Measurements from ENCODE around the gene TENM3. TPM values are rescaled to one million over a fixed set of nuclear protein-coding genes. Genes with fewer than 3 reads are reported as not detected.

TENM3 gene
- total RNA-seq, 1 donor from 2014 or later = 124 TPM

GRCh38 chr4:182770996-182771514 is 527.9 kb downstream of the TENM3 start:
- no peak overlapping the region for H3K4me3 Mint-ChIP-seq (ENCODE audit: unreplicated experiment)
- no peaks in the 10 kb centered on the region for H3K36me3 Mint-ChIP-seq (ENCODE audit: unreplicated experiment)
- peaks cover 2% of the 10 kb centered on the region for H3K9me3 Mint-ChIP-seq (ENCODE audit: unreplicated experiment)
- no peak overlapping the region for H3K27ac Mint-ChIP-seq (ENCODE audit: unreplicated experiment)
- TF ChIP-seq CTCF (IDR thresholded peaks at IDR 0.05; ENCODE audit: partially characterized antibody, unreplicated experiment) = no peak
- H3K4me1 Mint-ChIP-seq (ENCODE audit: low read depth, unreplicated experiment) = peaks cover 9% of the 10 kb centered on the region
- DNase-seq = no peak
- H3K27me3 Mint-ChIP-seq (ENCODE audit: unreplicated experiment) = no peaks in the 10 kb centered on the region

- no peaks in the 10 kb centered on the region for H3K27me3 Mint-ChIP-seq (ENCODE audit: unreplicated experiment)
- no peak overlapping the region for H3K4me3 Mint-ChIP-seq (ENCODE audit: unreplicated experiment)
- no peak overlapping the region for H3K27ac Mint-ChIP-seq (ENCODE audit: unreplicated experiment)
- H3K36me3 Mint-ChIP-seq (ENCODE audit: unreplicated experiment) = peaks cover 5% of the 10 kb centered on the region
- no peak for TF ChIP-seq CTCF (IDR thresholded peaks at IDR 0.05; ENCODE audit: partially characterized antibody, unreplicated experiment)
- no peak for DNase-seq
- peaks cover 2% of the 10 kb centered on the region for H3K9me3 Mint-ChIP-seq (ENCODE audit: unreplicated experiment)
- no peaks in the 10 kb centered on the region for H3K4me1 Mint-ChIP-seq (ENCODE audit: low read depth, unreplicated experiment)
Measured at GRCh38 chr4:182775075-182775474, 531.9 kb downstream of the TENM3 start.

GRCh38 chr4:182776376-182777105 is 533.3 kb downstream of the TENM3 start:
- Mint-ChIP-seq H3K27ac (ENCODE audit: unreplicated experiment) (no peak overlapping the region), H3K9me3 (ENCODE audit: unreplicated experiment) (peaks cover 2% of the 10 kb centered on the region), H3K36me3 (ENCODE audit: unreplicated experiment) (peaks cover 5% of the 10 kb centered on the region), H3K4me3 (ENCODE audit: unreplicated experiment) (no peak overlapping the region), H3K4me1 (ENCODE audit: low read depth, unreplicated experiment) (no peaks in the 10 kb centered on the region), H3K27me3 (ENCODE audit: unreplicated experiment) (no peaks in the 10 kb centered on the region)
- no peak for DNase-seq
- TF ChIP-seq CTCF (IDR thresholded peaks at IDR 0.05; ENCODE audit: partially characterized antibody, unreplicated experiment) = no peak

GRCh38 chr4:182778222-182778982 is 535.2 kb downstream of the TENM3 start:
- H3K4me1 Mint-ChIP-seq (ENCODE audit: low read depth, unreplicated experiment) = no peaks in the 10 kb centered on the region
- no peak for DNase-seq
- H3K4me3 Mint-ChIP-seq (ENCODE audit: unreplicated experiment) = no peak overlapping the region
- no peak overlapping the region for H3K27ac Mint-ChIP-seq (ENCODE audit: unreplicated experiment)
- H3K27me3 Mint-ChIP-seq (ENCODE audit: unreplicated experiment) = no peaks in the 10 kb centered on the region
- H3K36me3 Mint-ChIP-seq (ENCODE audit: unreplicated experiment) = peaks cover 5% of the 10 kb centered on the region
- H3K9me3 Mint-ChIP-seq (ENCODE audit: unreplicated experiment) = peaks cover 2% of the 10 kb centered on the region
- TF ChIP-seq CTCF (IDR thresholded peaks at IDR 0.05; ENCODE audit: partially characterized antibody, unreplicated experiment) = no peak

GRCh38 chr4:182786991-182787390 is 543.8 kb downstream of the TENM3 start:
- peaks cover 5% of the 10 kb centered on the region for H3K9me3 Mint-ChIP-seq (ENCODE audit: unreplicated experiment)
- no peak overlapping the region for H3K27ac Mint-ChIP-seq (ENCODE audit: unreplicated experiment)
- no peaks in the 10 kb centered on the region for H3K27me3 Mint-ChIP-seq (ENCODE audit: unreplicated experiment)
- peaks cover 1% of the 10 kb centered on the region for H3K4me1 Mint-ChIP-seq (ENCODE audit: low read depth, unreplicated experiment)
- H3K4me3 Mint-ChIP-seq (ENCODE audit: unreplicated experiment) = no peak overlapping the region
- no peak for DNase-seq
- peaks cover 3% of the 10 kb centered on the region for H3K36me3 Mint-ChIP-seq (ENCODE audit: unreplicated experiment)
- TF ChIP-seq CTCF (IDR thresholded peaks at IDR 0.05; ENCODE audit: partially characterized antibody, unreplicated experiment) = no peak

Data from glutamatergic neuron (in vitro differentiated cells).